ENCODE results near the gene NRN1.

The NRN1 gene

DNA sequence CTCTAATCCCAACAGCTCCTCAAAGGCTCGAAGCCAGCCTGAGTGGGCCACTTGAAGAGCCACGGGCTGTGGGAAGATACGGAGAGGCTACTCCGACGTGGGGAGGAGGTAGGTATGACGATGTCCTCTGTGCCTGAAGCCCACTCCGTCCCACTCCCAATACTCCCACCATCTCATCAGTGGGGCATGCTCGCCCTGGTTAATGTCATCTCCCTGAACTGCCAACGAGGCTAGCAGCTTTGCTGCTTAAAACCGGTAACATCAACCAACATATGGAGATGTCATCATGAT is 11.1 kb downstream of the NRN1 start:
- TF ChIP-seq, protein P1, sequence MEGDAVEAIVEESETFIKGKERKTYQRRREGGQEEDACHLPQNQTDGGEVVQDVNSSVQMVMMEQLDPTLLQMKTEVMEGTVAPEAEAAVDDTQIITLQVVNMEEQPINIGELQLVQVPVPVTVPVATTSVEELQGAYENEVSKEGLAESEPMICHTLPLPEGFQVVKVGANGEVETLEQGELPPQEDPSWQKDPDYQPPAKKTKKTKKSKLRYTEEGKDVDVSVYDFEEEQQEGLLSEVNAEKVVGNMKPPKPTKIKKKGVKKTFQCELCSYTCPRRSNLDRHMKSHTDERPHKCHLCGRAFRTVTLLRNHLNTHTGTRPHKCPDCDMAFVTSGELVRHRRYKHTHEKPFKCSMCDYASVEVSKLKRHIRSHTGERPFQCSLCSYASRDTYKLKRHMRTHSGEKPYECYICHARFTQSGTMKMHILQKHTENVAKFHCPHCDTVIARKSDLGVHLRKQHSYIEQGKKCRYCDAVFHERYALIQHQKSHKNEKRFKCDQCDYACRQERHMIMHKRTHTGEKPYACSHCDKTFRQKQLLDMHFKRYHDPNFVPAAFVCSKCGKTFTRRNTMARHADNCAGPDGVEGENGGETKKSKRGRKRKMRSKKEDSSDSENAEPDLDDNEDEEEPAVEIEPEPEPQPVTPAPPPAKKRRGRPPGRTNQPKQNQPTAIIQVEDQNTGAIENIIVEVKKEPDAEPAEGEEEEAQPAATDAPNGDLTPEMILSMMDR (IDR thresholded peaks at IDR 0.05; ENCODE audit: extremely low read depth, missing control alignments) = no peak

DNA sequence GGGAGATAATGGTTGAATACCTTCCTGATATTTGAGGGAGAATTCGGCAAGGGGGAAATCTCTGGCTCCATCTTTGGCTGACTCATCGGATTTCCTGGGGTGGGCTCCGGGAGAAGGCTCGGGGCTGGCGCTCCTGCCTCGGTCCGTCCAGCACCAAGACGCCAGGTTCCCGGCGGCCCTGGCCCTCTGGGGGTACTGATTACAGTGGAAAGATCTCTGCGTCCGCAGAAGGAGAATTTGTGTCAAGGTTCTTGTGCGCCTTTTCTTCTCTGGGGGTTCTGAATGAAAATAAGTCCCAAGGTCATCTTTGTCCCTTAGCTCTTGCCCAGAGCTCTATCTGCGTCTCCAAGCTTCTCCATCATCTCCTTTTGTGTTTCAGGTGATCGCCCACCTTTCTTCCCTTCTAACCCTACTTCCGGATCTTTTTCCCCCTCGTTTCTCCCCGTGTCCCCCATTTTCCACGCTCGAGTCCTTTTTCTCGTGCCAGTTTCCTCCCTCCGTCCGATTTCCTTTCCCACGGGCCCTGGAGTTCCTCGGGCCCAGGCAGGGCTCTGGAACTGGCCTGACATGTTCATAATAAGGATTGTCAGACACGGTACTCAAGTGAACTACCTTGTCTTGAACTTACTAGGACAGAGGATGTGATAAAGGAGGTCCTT is 11.6 kb downstream of the NRN1 start:
- DNase-seq (ENCODE audit: low spot score) = no peak
- TF ChIP-seq, protein P1 (IDR thresholded peaks at IDR 0.05; ENCODE audit: extremely low read depth, missing control alignments) = no peak

More for the DNA sequence above, 11.1 kb downstream of the NRN1 start:
- DNase-seq (ENCODE audit: low spot score) = no peak

GRCh38 chr6:5994234-5994998 is 12.3 kb downstream of the NRN1 start:
- no peak for DNase-seq (ENCODE audit: low spot score)
- TF ChIP-seq, protein P1 (IDR thresholded peaks at IDR 0.05; ENCODE audit: extremely low read depth, missing control alignments) = no peak

- TF ChIP-seq, protein P1 (IDR thresholded peaks at IDR 0.05; ENCODE audit: extremely low read depth, missing control alignments) = no peak
- no peak for DNase-seq (ENCODE audit: low spot score)
Observed at GRCh38 chr6:5992551-5993225, 14.0 kb downstream of the NRN1 start.

DNA sequence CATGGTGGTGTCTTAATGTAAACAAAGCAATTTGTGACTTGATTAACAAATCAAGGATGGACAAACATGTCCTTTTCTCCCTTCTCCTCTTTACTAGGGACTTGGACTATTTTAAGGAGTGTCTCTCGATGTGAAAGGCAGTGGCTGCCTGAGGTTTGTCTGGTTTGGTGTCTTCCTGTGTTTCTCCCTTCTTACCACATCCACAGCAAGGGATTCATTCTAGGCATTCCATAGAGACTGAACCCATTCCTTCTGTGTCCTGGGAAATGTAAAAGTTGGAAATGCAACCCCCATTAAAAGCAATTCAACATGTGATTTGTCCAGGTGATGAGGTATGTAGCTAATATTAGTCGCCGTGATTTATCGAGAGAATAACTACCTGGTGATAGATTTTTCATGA is 15.9 kb downstream of the NRN1 start:
- TF ChIP-seq, protein P1 (IDR thresholded peaks at IDR 0.05; ENCODE audit: extremely low read depth, missing control alignments) = no peak
- DNase-seq (ENCODE audit: low spot score) = no peak

DNA sequence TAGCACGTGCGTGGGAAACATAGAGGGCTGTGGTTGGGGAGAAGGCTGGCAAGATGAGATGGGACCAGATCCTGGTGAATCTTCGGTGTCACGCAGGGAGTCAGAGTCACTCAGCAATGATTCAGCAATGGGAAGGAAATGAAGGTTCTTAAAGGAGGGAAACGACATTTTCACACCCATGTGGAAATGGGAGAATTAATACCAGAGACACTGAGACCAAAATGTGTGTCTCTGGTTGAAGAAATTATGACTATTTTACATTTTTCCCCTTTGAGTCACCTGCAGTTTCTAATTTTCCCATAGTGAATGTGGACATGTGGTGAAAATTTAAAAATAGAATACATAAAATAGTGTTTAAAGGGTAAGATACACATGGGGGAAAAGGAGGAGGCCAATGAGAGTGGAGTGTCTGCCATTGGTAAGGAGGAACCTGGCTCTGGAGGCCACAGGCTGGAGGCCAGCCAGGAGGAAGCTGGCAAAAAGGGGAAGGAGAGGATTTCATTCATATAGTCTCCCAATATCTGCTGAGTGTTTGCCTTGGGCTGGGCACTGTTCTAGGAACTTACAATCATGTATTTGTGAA is 17.5 kb downstream of the NRN1 start:
- no peak for DNase-seq (ENCODE audit: low spot score)

More for the DNA sequence above, 17.5 kb downstream of the NRN1 start:
- TF ChIP-seq, protein P1 (IDR thresholded peaks at IDR 0.05; ENCODE audit: extremely low read depth, missing control alignments) = no peak

Measured in GM20000 (cell line).